ENCODE measurements around the gene KIF6. TPM values are rescaled to one million over a fixed set of nuclear protein-coding genes. Genes with fewer than 3 reads are reported as not detected.

The KIF6 gene
- total RNA-seq, 1 experiment from 2014 or later, result not detected

GRCh38 chr6:39696986-39697788 lies 28.0 kb downstream of the KIF6 start:
- no peak overlapping the region for H3K4me3 ChIP-seq (ENCODE audit: low read depth in 2 of 2, low read length in 2 of 2)
- no TSS peak for BruUV-seq (replicated peaks)

GRCh38 chr6:39695447-39695846 lies 29.8 kb downstream of the KIF6 start:
- CTCF ChIA-PET, result no interaction called here
- Histone ChIP-seq H3K4me3 (ENCODE audit: low read depth in 2 of 2, low read length in 2 of 2) (no peak overlapping the region), H3K36me3 (ENCODE audit: control insufficient read depth, insufficient read depth, low read length) (no peaks in the 10 kb centered on the region), H3K4me1 (ENCODE audit: control insufficient read depth, insufficient read depth, low read length) (no peaks in the 10 kb centered on the region), H3K27ac (ENCODE audit: low read length) (no peak overlapping the region), H3K9me3 (ENCODE audit: control insufficient read depth, insufficient read depth, low read depth, low read length) (no peaks in the 10 kb centered on the region), H3K27me3 (ENCODE audit: control insufficient read depth, insufficient read depth, low read length) (no peaks in the 10 kb centered on the region)
- TF ChIP-seq POLR2AphosphoS5 (IDR thresholded peaks at IDR 0.05; ENCODE audit: low read depth, low read length), result no peak
- TF ChIP-seq, protein P1, sequence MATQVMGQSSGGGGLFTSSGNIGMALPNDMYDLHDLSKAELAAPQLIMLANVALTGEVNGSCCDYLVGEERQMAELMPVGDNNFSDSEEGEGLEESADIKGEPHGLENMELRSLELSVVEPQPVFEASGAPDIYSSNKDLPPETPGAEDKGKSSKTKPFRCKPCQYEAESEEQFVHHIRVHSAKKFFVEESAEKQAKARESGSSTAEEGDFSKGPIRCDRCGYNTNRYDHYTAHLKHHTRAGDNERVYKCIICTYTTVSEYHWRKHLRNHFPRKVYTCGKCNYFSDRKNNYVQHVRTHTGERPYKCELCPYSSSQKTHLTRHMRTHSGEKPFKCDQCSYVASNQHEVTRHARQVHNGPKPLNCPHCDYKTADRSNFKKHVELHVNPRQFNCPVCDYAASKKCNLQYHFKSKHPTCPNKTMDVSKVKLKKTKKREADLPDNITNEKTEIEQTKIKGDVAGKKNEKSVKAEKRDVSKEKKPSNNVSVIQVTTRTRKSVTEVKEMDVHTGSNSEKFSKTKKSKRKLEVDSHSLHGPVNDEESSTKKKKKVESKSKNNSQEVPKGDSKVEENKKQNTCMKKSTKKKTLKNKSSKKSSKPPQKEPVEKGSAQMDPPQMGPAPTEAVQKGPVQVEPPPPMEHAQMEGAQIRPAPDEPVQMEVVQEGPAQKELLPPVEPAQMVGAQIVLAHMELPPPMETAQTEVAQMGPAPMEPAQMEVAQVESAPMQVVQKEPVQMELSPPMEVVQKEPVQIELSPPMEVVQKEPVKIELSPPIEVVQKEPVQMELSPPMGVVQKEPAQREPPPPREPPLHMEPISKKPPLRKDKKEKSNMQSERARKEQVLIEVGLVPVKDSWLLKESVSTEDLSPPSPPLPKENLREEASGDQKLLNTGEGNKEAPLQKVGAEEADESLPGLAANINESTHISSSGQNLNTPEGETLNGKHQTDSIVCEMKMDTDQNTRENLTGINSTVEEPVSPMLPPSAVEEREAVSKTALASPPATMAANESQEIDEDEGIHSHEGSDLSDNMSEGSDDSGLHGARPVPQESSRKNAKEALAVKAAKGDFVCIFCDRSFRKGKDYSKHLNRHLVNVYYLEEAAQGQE (IDR thresholded peaks at IDR 0.05; ENCODE audit: insufficient read depth in 1 of 2, low read depth in 2 of 2, low read length in 1 of 2), result no peak
- TF ChIP-seq TCF7L2 (IDR thresholded peaks at IDR 0.05; ENCODE audit: low read depth, low read length), result no peak
- TF ChIP-seq SIN3A (IDR thresholded peaks at IDR 0.05; ENCODE audit: borderline replicate concordance, insufficient read depth, low read depth, low read length), result no peak
- TF ChIP-seq, protein P2, sequence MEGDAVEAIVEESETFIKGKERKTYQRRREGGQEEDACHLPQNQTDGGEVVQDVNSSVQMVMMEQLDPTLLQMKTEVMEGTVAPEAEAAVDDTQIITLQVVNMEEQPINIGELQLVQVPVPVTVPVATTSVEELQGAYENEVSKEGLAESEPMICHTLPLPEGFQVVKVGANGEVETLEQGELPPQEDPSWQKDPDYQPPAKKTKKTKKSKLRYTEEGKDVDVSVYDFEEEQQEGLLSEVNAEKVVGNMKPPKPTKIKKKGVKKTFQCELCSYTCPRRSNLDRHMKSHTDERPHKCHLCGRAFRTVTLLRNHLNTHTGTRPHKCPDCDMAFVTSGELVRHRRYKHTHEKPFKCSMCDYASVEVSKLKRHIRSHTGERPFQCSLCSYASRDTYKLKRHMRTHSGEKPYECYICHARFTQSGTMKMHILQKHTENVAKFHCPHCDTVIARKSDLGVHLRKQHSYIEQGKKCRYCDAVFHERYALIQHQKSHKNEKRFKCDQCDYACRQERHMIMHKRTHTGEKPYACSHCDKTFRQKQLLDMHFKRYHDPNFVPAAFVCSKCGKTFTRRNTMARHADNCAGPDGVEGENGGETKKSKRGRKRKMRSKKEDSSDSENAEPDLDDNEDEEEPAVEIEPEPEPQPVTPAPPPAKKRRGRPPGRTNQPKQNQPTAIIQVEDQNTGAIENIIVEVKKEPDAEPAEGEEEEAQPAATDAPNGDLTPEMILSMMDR (IDR thresholded peaks at IDR 0.05), result no peak
- ATAC-seq (no peak), DNase-seq (ENCODE audit: low read depth, low spot score) (no peak)
- POLR2A ChIA-PET, result no interaction called here
- intact Hi-C loops (cut with micrococcal nuclease; ENCODE audit: unreplicated experiment) (no loop called here), in situ Hi-C loops (cut with HindIII; ENCODE audit: low pct_unique_long_range_greater_than_20kb, low sequenced_read_pairs) (no loop called here)
- BruUV-seq (replicated peaks), result no TSS peak

More at GRCh38 chr6:39696986-39697788, 28.0 kb downstream of the KIF6 start:
- H3K4me1 ChIP-seq (ENCODE audit: control insufficient read depth, insufficient read depth, low read length), result no peaks in the 10 kb centered on the region
- DNase-seq (ENCODE audit: low read depth, low spot score) (no peak), ATAC-seq (no peak)
- ChIA-PET POLR2A (no interaction called here), CTCF (no interaction called here)
- H3K9me3 ChIP-seq (ENCODE audit: control insufficient read depth, insufficient read depth, low read depth, low read length), result no peaks in the 10 kb centered on the region
- intact Hi-C loops (cut with micrococcal nuclease; ENCODE audit: unreplicated experiment), result no loop called here
- no peaks in the 10 kb centered on the region for H3K36me3 ChIP-seq (ENCODE audit: control insufficient read depth, insufficient read depth, low read length)
- TF ChIP-seq TCF7L2 (IDR thresholded peaks at IDR 0.05; ENCODE audit: low read depth, low read length), result no peak
- no peak for TF ChIP-seq SIN3A (IDR thresholded peaks at IDR 0.05; ENCODE audit: borderline replicate concordance, insufficient read depth, low read depth, low read length)
- TF ChIP-seq, protein P2 (IDR thresholded peaks at IDR 0.05), result no peak
- TF ChIP-seq, protein P1 (IDR thresholded peaks at IDR 0.05; ENCODE audit: insufficient read depth in 1 of 2, low read depth in 2 of 2, low read length in 1 of 2), result no peak
- TF ChIP-seq POLR2AphosphoS5 (IDR thresholded peaks at IDR 0.05; ENCODE audit: low read depth, low read length), result no peak
- in situ Hi-C loops (cut with HindIII; ENCODE audit: low pct_unique_long_range_greater_than_20kb, low sequenced_read_pairs), result no loop called here
- H3K27me3 ChIP-seq (ENCODE audit: control insufficient read depth, insufficient read depth, low read length), result no peaks in the 10 kb centered on the region
- no peak overlapping the region for H3K27ac ChIP-seq (ENCODE audit: low read length)

All from Panc1 (cell line).